ENCODE results near the gene PDZD2. TPM values are rescaled to one million over a fixed set of nuclear protein-coding genes. Genes with fewer than 3 reads are reported as not detected.

The PDZD2 gene
- total RNA-seq, 1 experiment from 2014 or later, result 0.37 TPM

- no peak overlapping the region for H2AFZ ChIP-seq (ENCODE audit: low read depth, low read length, poor library complexity, severe bottlenecking)
- H3K9ac ChIP-seq (ENCODE audit: low read length), result no peak overlapping the region
- DNase-seq (ENCODE audit: low read depth, low spot score) (no peak), ATAC-seq (no peak)
- CTCF ChIA-PET, result no interaction called here
- no peak overlapping the region for H3K27ac ChIP-seq (ENCODE audit: low read depth, low read length)
- H3K4me3 ChIP-seq (replicated peaks in 1 of 2; ENCODE audit: low read depth in 1 of 2, low read length in 2 of 2), result no peak overlapping the region
- no peaks in the 10 kb centered on the region for H3K36me3 ChIP-seq (ENCODE audit: control insufficient read depth in 1 of 2, insufficient read depth in 2 of 2, low read length in 2 of 2)
- H3K9me2 ChIP-seq (ENCODE audit: insufficient read depth), result no peaks in the 10 kb centered on the region
- POLR2A ChIA-PET, result no interaction called here
- H3K79me2 ChIP-seq (ENCODE audit: insufficient read depth, low read length), result no peaks in the 10 kb centered on the region
- H3K4me1 ChIP-seq (ENCODE audit: control insufficient read depth in 1 of 2, insufficient read depth in 2 of 2, low read length in 2 of 2), result no peaks in the 10 kb centered on the region
- no peak overlapping the region for H3K4me2 ChIP-seq (ENCODE audit: low read length)
- BruUV-seq (replicated peaks), result no TSS peak
- TF ChIP-seq JUND (IDR thresholded peaks at IDR 0.05), result no peak
- no peak for TF ChIP-seq EGR1 (IDR thresholded peaks at IDR 0.05; ENCODE audit: low read depth)
- no peak for TF ChIP-seq TCF7L2 (IDR thresholded peaks at IDR 0.05; ENCODE audit: borderline replicate concordance, extremely low read depth, insufficient read depth, insufficient read length)
- no peak for TF ChIP-seq YY1 (IDR thresholded peaks at IDR 0.05; ENCODE audit: extremely low read depth, insufficient replicate concordance, low read depth, low read length)
- no peak for TF ChIP-seq CBX3 (IDR thresholded peaks at IDR 0.05; ENCODE audit: low read depth)
- no peak for TF ChIP-seq CTCF (IDR thresholded peaks at IDR 0.05 in 2 of 3, conservative IDR thresholded peaks at IDR 0.05 in 1 of 3; ENCODE audit: borderline replicate concordance in 1 of 3, insufficient read depth in 1 of 3, low read depth in 2 of 3, low read length in 2 of 3)
- no peak for TF ChIP-seq EZH2phosphoT487 (IDR thresholded peaks at IDR 0.05; ENCODE audit: borderline replicate concordance)
- no peak for TF ChIP-seq EZH2 (IDR thresholded peaks at IDR 0.05)
- no peak for TF ChIP-seq RAD21 (IDR thresholded peaks at IDR 0.05; ENCODE audit: low read depth)
- TF ChIP-seq SRF (IDR thresholded peaks at IDR 0.05; ENCODE audit: low read depth), result no peak
- TF ChIP-seq ZNF274 (IDR thresholded peaks at IDR 0.05; ENCODE audit: low read depth, low read length), result no peak
- TF ChIP-seq POLR2AphosphoS5 (IDR thresholded peaks at IDR 0.05; ENCODE audit: low read depth, low read length), result no peak
- TF ChIP-seq MAX (IDR thresholded peaks at IDR 0.05), result no peak
- TF ChIP-seq CEBPB (IDR thresholded peaks at IDR 0.05; ENCODE audit: low read depth), result no peak
- TF ChIP-seq POLR2A (IDR thresholded peaks at IDR 0.05; ENCODE audit: borderline replicate concordance, extremely low read depth, insufficient read depth, insufficient read length), result no peak
- TF ChIP-seq FOSL1 (IDR thresholded peaks at IDR 0.05; ENCODE audit: low read depth), result no peak
- TF ChIP-seq SIN3A (IDR thresholded peaks at IDR 0.05; ENCODE audit: low read depth), result no peak
- H3K9me3 ChIP-seq (ENCODE audit: control insufficient read depth in 1 of 2, insufficient read depth in 1 of 2, low read depth in 1 of 2, low read length in 2 of 2), result no peaks in the 10 kb centered on the region
- intact Hi-C loops (cut with micrococcal nuclease), result no loop called here
- RAD21 ChIA-PET (ENCODE audit: low non-redundant PET in 1 of 2, low total read pairs in 2 of 2, uncharacterized antibody in 2 of 2, unreplicated experiment in 2 of 2), result no interaction called here
- no peaks in the 10 kb centered on the region for H3K27me3 ChIP-seq (ENCODE audit: insufficient read depth, low read length)
- no peaks in the 10 kb centered on the region for H4K20me1 ChIP-seq (ENCODE audit: insufficient read depth)
Measured at GRCh38 chr5:31706186-31706585, 67.3 kb downstream of the PDZD2 start.
